HG02852 (cell line): Measurements from ENCODE around the gene ASNSD1.
"Not testable (repeated sequence)": the region's sequence is repeated elsewhere in the genome, so short reads cannot be mapped to it uniquely, and the experiment has no call there.

Source experiments
- ATAC-seq: cut with Tn5 transposase; IDR thresholded peaks from one replicate; pipeline ENCODE4 v1.9.1; 2021; ENCODE audit warnings: mild to moderate bottlenecking, moderate library complexity; ENCODE audit not compliant: unreplicated experiment

The ASNSD1 gene

DNA sequence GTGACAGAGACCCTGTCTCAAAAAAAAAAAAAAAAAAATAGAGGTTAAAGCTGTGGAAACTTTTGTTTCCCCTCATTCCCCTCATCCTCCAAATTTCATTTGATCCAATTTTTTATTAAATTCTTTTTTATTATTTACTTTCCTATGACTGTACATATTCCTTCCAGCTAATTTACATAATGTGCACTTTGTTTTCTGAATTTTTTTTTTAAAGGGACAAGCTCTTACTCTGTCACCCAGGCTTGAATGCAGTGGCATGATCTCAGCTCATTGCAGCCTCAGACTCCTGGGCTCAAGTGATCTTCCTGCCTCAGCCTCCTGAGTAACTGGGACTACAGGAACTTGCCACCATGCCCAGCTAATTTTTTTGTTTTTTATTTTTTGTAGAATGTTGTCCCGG, 23.6 kb downstream of the ASNSD1 start:
- no peak for ATAC-seq

GRCh38 chr2:189685540-189686229, 24.4 kb downstream of the ASNSD1 start:
- ATAC-seq = peak; percentile 58

GRCh38 chr2:189687796-189688195, 26.5 kb downstream of the ASNSD1 start:
- not testable (repeated sequence) for ATAC-seq

GRCh38 chr2:189696223-189696622, 35.0 kb downstream of the ASNSD1 start:
- no peak for ATAC-seq

DNA sequence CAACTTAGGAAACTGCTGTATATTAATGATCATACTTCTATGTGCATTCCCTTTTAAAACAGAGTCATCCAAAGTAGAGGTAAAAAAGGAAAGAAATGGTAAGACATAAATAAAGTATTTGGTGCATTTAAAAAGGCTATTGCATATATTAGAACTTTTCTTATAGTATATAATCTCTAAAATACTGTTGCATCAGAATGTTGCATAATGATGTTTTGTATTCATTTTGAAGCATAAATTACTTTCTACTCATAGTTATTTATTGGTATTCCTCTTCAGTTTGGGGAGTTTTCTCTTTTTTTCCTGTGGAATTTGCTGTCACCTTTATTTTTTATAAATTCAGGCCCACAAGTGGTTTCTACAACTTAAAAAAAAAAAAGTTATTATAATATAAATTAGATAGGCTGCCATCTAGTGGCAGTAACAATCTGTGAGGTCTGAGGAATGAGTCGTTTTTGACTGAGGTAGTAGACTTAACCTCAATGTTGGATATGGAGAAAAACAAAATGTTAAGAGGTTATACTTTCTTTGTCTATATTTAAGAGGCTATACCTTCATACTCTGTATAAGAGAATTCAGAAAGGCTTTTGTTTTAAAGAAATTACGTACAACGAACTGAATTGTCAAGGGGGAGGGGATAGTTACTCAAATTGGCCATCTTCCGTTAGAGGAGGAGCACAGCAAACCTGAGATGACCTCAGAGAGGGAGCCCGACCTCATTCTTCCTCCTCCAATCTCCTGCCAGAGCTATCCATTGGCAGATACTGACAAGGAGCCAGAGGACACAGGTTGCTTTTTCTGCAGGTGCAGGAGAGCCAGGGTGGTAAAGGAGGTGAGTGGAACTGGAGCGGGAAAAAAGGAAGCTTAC, 37.0 kb downstream of the ASNSD1 start:
- peak; percentile 62 for ATAC-seq

DNA sequence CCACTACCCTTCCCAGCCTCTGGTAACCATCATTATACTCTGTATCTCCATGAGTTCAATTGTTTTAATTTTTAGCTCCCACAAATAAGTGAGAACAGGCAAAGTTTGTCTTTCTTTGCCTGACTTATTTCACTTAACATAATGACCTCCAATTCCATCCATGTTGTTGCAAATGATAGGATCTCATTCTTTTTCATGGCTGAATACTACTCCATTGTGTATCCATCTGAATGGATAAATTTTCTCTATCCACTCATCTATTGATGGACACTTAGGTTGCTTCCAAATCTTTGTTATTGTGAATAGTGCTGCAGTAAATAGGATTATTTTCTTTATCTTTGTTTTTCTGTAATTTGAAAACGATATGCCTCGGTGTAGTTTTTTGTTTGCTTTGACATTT, 39.4 kb downstream of the ASNSD1 start:
- no peak for ATAC-seq

DNA sequence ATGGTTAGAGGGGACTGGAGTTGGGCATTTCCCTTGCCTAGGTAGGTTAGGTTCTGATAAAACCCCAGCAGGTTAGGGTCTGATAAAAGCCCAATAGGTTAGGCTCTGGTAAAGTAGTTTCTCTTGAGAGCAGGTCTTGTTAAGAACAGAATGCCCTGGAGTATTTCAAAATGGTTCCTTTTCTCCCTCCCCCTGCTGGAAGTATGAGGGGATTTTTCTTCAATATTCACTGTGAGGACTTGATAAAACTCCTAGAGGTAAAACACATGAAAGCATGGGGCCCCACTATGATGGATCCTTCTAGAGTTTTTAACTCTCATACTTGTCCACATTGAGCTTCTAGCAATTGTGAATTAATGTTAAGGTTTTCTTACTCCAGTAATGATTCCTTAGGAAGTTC, 40.8 kb downstream of the ASNSD1 start:
- no peak for ATAC-seq

GRCh38 chr2:189709501-189710221, 48.4 kb downstream of the ASNSD1 start:
- ATAC-seq = no peak

- not testable (repeated sequence) for ATAC-seq
These were observed 56.3 kb downstream of the ASNSD1 start for GRCh38 chr2:189717593-189717992.

- ATAC-seq = no peak
These were observed 58.3 kb downstream of the ASNSD1 start for GRCh38 chr2:189719571-189719970.
